Limb (tissue), 2 donors: ENCODE data around the gene CACNG5.
"Not testable (repeated sequence)": the region's sequence is repeated elsewhere in the genome, so short reads cannot be mapped to it uniquely, and the experiment has no call there.

ENCODE experiments used
- DNase-seq, 2 donors: peaks; one replicate each; pipeline ENCODE4 v3.0.0-alpha.2; 2016; ENCODE audit errors: extremely low spot score in 2 of 2

The CACNG5 gene

DNA sequence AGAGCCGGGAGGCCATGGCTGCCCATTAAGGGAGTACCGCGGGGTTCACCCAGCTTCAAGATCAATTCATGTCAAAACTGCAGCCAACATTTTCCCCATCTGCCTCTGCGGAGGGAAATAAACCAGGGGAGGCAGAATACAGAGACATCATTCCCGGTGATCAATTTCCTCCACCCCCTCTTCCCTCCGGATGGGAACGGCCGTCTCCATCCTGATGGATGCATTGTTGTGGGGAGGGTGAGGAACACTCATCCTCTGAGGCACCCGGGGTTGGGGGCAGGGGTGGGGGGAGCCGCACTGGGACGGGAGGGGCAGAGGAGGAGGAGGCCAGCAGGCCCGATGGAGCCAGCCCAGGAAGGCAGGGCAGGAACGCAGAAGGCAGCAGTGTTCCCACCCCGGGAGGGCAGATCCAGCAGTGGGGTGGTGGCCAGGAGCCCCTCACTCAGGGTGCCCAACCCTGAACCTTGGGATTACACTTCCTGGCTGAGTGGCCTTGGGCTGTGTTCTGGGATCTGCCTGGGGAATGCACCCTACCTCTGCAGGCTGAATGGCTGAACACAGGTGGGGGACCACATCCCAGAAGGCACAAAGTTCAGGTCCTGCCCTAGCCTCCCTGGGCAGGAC, 14.2 kb downstream of the CACNG5 start:
- no peak for DNase-seq

GRCh38 chr17:66849851-66850580, 15.1 kb downstream of the CACNG5 start:
- no peak for DNase-seq

- DNase-seq, result no peak
These were observed 15.8 kb downstream of the CACNG5 start for GRCh38 chr17:66850692-66851091.

- no peak for DNase-seq
These were observed 20.3 kb downstream of the CACNG5 start for GRCh38 chr17:66855204-66855603.

- DNase-seq, result no peak
These were observed 23.5 kb downstream of the CACNG5 start for GRCh38 chr17:66858226-66859083.

DNA sequence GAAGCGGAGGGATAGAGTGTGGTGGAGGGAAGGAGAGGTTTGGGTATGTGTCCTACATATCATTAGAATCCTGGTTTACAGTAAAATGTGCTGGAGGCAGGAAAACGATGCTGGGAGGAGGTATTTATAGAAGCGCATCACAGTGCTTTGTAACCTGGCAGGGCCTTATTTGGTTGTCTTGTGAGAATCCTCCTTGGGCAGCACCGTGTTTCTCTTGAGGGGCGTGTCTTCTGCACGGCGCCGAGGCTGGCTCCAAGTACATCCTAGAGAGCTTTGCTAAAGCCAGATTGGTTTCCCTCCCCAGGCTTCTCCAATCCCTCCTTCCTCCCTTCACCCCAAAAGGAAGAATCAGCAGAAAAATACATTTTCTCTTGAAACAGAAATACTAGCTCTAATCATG, 24.4 kb downstream of the CACNG5 start:
- no peak for DNase-seq

GRCh38 chr17:66860204-66860603, 25.3 kb downstream of the CACNG5 start:
- no peak for DNase-seq

DNA sequence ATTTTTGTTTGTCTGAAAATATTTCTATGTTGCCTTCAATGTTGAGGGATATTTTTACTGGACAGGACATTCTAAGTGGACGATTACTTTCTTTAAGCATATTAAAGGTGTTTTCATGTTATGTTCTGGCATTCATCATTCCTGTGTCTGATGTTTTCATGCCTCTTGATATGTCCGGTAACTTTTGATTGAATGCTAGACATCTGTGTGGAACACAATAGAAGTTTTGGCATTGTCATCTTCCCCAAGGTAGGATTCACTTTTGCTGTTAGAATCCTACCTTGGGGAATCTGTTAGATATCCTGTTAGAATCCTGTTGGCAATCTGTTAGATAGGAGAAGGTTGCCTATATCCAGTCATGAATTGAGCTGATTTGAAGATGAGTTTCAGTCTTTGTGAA, 28.9 kb downstream of the CACNG5 start:
- DNase-seq, result no peak

- no peak for DNase-seq
These were observed 30.2 kb downstream of the CACNG5 start for GRCh38 chr17:66865151-66865550.

DNA sequence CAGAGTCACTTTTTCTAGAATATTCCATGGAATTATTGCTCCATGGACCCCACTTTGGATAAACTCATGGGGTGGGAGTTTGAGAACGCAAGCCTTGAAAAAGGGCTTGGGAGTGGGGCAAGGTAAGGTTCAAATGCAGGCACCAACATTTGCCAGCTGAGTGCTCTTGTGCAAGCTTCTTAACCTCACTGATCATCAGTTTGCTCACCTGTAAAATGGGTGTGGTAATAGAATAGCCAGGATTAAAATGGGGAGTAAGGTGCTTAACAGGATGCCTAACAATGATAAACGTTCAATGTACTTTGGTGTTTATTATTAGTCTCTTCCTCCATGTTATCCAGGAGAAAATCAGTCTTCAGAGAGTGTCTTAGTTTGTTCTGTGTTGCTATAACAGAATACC, 39.0 kb downstream of the CACNG5 start:
- no peak for DNase-seq

- DNase-seq, result no peak
These were observed 50.0 kb downstream of the CACNG5 start for GRCh38 chr17:66884931-66885330.

DNA sequence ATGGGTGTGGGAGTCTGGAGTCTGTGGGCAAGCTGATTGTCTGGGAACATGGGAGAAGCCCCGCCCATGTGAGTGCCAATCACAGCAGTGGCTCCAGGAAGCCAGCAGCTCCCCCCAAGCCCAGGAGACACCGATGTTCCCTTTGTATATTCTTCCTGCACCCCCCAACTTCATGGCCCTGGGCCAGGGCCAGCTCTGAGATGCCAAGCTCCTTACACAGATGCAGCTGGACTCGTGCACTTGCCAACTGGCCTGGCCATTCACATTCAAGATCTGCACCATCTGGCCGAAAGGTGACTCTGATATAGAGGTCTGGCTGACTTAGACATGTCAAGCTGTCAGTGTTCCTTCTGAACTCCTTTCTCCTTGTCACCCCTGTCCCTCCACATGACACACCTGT, 50.5 kb downstream of the CACNG5 start:
- no peak for DNase-seq

DNA sequence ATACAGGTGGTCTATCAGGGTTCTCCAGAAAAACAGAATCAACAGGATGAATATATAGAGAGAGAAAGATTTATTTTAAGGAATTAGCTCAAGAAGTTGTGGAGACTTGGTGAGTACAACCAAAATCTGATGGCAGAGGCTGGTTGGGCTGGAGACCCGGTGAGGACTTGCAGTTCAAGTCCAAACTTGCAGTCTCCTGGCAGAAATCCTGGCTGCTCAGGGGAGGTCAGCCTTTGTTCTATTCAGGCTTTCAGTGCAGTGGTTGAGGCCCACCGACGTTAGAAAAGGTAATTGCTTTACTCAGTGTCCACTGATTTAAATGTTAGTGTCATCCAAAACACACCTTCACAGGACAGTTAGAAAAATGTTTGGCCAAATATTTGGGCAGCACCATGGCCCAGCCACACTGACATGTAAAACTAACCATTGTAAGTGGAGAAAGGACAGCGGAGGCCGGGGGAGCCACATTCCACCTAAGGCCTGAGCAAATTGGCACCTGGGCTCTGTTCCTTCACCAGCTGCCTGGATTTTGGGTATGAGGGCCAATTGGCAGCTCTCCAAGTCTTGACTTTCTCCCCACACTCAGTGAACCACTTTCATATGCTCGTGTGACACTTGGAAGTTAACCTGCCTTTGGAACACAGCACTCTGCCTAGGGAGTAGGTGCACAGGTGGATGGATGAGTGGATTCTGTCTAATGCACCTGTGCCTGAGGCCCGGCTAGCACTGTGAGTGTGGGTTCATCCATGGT, 54.7 kb downstream of the CACNG5 start:
- DNase-seq, result no peak

DNA sequence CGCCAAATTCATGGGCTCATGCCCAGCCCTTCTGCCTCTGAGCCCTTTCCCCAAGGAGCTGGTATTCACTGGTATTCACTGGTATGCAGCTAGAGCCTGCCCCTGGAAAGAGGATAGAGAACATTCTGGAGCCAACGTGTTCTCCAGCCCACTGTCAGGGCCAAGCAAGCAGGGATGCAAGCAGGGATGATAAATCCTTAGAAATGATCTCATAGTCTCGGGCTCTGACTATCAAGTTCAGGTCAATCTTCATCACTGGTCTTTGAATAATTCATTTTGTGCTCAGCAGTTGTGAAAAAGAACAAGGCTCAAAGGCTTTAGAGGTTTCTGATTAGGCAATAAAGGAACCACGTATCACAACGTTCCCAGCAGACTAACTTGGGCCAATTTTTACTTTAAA, 57.3 kb downstream of the CACNG5 start:
- no peak for DNase-seq

- DNase-seq, result no peak
These were observed 58.5 kb downstream of the CACNG5 start for GRCh38 chr17:66893382-66893781.

DNA sequence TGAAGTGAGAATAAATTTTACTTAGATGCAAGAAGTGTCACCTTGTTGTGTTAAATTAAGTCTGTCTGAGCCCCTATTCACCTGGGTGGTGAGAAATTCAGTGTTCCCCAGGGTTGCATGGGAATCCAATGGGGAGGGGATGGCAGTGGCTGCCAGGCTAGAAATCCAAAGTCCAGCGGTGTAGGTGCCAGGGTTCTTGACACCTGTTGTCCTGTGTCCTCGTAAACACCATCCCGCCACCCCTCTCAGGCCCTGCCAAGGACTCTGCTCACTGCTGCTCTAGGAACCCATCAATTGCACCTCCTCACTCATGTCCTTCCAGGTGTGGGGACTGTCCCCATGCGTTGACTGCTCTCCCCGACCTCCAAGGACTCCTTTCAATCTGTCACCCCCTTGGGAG, 58.9 kb downstream of the CACNG5 start:
- no peak for DNase-seq

DNA sequence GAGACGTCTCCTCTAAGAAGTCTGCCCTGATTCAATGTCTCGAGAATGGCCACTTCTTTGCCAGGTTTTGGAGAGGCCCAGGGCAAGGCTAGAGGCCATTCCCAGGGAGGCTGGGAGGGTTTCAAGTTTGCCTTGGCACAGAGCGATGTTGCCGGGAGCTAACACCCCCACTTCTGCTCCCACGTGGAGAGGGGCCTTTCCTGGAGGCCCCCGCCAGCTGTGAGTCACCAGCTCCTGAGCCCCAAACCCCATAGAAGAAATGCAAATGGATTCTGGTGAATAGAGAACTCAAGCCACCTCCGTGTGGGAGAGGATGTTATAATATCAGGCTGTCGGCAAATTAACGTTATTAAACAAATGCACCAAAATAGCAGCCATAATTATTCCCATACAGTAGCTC, 62.2 kb downstream of the CACNG5 start:
- DNase-seq, result no peak

DNA sequence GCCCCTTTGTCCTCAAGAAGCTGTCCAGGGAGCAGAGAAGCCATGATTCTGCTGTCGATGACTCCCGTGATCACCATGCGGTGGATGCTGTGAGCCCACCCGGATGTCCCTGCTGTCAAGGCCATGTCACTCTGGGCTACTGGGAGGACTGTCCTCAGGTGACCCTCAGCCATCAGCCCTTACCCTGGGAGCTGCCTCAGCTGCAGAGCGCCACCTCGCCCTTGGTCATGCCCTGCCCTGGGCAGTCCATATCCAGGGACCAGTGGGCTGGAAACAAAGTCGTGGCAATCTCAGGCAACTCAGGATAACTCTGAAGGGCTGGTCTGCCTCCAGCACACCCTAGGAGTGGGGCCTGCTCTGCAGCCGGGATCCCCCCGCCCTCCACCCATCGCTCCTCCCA, 63.6 kb downstream of the CACNG5 start:
- no peak for DNase-seq

- DNase-seq, result peak in 1 of 2 donors; percentile 57
These were observed 65.5 kb downstream of the CACNG5 start for GRCh38 chr17:66900126-66901010.

DNA sequence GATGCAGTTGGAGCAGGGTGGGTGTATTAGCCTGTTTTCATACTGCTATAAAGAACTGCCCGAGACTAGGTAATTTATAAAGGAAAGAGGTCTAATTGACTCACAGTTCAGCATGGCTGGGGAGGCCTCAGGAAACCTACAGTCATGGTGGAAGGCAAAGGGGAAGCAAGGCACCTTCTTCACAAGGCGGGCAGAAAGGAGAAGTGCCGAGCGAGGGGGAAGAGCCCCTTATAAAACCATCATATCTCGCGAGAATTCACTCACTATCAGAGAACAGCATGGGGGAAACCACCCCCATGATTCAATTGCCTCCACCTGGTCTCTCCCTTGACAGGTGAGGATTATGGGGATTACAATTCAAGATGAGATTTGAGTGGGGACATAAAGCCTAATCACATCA, 68.4 kb downstream of the CACNG5 start:
- DNase-seq, result not testable (repeated sequence)

GRCh38 chr17:66903781-66904180, 68.9 kb downstream of the CACNG5 start:
- DNase-seq, result no peak
